Activated CD4-positive, alpha-beta T cell treated with anti-CD3 and anti-CD28 coated beads, Interleukin-2, amount 10 ng/mL, durations not matched to agents 7 days and 5 days (primary cell): ENCODE results near the gene EEIG1. TPM values are rescaled to one million over a fixed set of nuclear protein-coding genes. Genes with fewer than 3 reads are reported as not detected.

Experiments used
- CTCF ChIA-PET: fragments of 350-600 bp; sonication (Branson Sonifier 250); formaldehyde crosslinking; loops from one replicate; lab custom pipeline; 2021; ENCODE audit warnings: antibody characterized with exemption; lab: Charles Lee
- POLR2A ChIA-PET: fragments of 350-600 bp; sonication (Branson Sonifier 250); formaldehyde crosslinking; loops from one replicate; lab custom pipeline; 2021; ENCODE audit warnings: antibody characterized with exemption; lab: Charles Lee
- DNase-seq: peaks from one replicate; pipeline ENCODE4 v3.0.0-alpha.2; 2020
- H3K27ac Mint-ChIP-seq: one replicate; pipeline ENCODE4 v1.8.0; 2021; ENCODE audit warnings: mild to moderate bottlenecking, moderate library complexity, mixed read lengths
- H3K27me3 Mint-ChIP-seq: one replicate; pipeline ENCODE4 v1.8.0; 2021; ENCODE audit warnings: mixed read lengths
- H3K36me3 Mint-ChIP-seq: one replicate; pipeline ENCODE4 v1.8.0; 2021; ENCODE audit warnings: low read depth, mixed read lengths
- H3K4me1 Mint-ChIP-seq: one replicate; pipeline ENCODE4 v1.8.0; 2021; ENCODE audit warnings: mixed read lengths
- H3K4me3 Mint-ChIP-seq: one replicate; pipeline ENCODE4 v1.8.0; 2021; ENCODE audit warnings: mild to moderate bottlenecking, moderate library complexity, mixed read lengths
- H3K9me3 Mint-ChIP-seq: one replicate; pipeline ENCODE4 v1.8.0; 2021; ENCODE audit warnings: mixed read lengths
- total RNA-seq, 2 experiments: library from RNA; stranded (reverse); gene quantifications; one replicate each; pipeline ENCODE4 v1.2.3, GENCODE V29; 2021

The EEIG1 gene
- total RNA-seq, 2 experiments from 2014 or later: 412 to 477 TPM

DNA sequence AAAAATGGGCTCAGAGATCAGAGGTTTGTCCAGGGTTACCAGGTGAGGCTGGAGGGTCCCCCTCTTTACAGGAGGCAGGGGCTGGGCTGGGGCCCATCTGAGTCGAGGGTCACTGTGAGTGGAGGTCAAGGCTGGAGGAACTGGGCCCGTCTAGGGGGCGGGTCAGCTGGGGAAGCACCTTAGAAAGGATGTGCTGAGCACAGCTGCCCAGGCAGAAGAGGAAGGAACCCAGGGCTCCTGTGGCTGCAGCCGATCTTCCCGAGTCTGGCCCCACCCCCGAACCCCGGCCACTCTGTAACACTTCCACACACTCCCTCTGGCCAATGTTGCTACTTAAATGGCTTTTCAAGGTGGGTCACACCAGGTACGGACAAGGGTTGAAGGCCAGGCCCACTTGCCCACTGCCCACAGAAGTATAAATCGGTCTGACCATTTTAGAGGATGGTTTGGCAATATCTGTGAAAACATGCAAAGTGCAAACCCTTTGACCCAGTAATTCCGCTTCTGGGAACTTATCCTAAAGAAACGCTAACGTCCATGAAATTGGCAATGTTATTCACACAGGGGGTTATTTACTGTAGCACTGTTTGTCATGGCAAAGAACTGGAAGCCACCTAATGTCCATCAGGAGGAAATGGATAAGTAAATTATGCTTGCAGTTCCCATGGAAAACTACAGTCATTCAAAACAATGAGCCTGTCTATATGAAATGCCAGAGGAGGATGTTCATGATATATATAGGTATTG, 30.5 kb upstream of the EEIG1 start:
- no peak for DNase-seq
- H3K4me3 Mint-ChIP-seq: no peak overlapping the region
- peaks cover 5% of the 10 kb centered on the region for H3K9me3 Mint-ChIP-seq
- POLR2A ChIA-PET: no interaction called here
- CTCF ChIA-PET: interaction anchor here (1.0 to 1.3 kb wide), 2 partner anchors 9 to 16 kb away, joined by 3 to 4 read pairs; no protein-coding TSS in a partner anchor
- H3K27ac Mint-ChIP-seq: peak overlapping the region; percentile 41
- H3K36me3 Mint-ChIP-seq: peaks cover 14% of the 10 kb centered on the region
- no peaks in the 10 kb centered on the region for H3K27me3 Mint-ChIP-seq
- peaks cover 62% of the 10 kb centered on the region for H3K4me1 Mint-ChIP-seq

DNA sequence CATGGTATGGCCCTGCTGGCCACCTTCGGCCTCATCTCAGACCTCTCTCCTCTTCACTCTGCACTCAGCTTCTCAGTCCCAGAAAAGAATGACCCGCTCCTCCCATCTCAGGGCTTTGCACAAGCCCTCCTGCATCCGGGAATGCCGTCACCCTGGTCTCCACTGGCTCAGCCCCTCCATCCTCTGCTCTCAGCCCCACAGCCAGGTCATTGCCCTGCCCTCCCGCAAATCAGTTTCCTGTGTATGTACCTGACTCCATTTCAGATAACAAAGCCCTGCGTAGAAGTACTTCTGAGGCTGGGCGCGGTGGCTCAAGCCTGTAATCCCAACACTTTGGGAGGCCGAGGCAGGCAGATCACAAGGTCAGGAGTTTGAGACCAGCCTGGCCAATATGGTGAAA, 28.9 kb upstream of the EEIG1 start:
- CTCF ChIA-PET: interaction anchor here (0.7 kb wide), 1 partner anchor 59 kb away, joined by 3 read pairs; no protein-coding TSS in a partner anchor
- peaks cover 68% of the 10 kb centered on the region for H3K4me1 Mint-ChIP-seq
- POLR2A ChIA-PET: no interaction called here
- peak overlapping the region; percentile 84 for H3K27ac Mint-ChIP-seq
- no peak for DNase-seq
- no peak overlapping the region for H3K4me3 Mint-ChIP-seq
- H3K9me3 Mint-ChIP-seq: peaks cover 5% of the 10 kb centered on the region
- no peaks in the 10 kb centered on the region for H3K27me3 Mint-ChIP-seq
- peaks cover 14% of the 10 kb centered on the region for H3K36me3 Mint-ChIP-seq

- Mint-ChIP-seq H3K27ac (peak overlapping the region; percentile 96), H3K4me1 (peaks cover 73% of the 10 kb centered on the region), H3K4me3 (peak overlapping the region; percentile 71), H3K36me3 (peaks cover 14% of the 10 kb centered on the region), H3K9me3 (peaks cover 5% of the 10 kb centered on the region), H3K27me3 (no peaks in the 10 kb centered on the region)
- POLR2A ChIA-PET: no interaction called here
- CTCF ChIA-PET: interaction anchor here (0.9 kb wide), 1 partner anchor 9 kb away, joined by 11 read pairs; no protein-coding TSS in a partner anchor
- no peak for DNase-seq
These were observed 27.4 kb upstream of the EEIG1 start for GRCh38 chr9:128008171-128008570.

- H3K9me3 Mint-ChIP-seq: peaks cover 5% of the 10 kb centered on the region
- peak; percentile 93 for DNase-seq
- H3K27ac Mint-ChIP-seq: peak overlapping the region; percentile 96
- H3K36me3 Mint-ChIP-seq: peaks cover 14% of the 10 kb centered on the region
- peaks cover 74% of the 10 kb centered on the region for H3K4me1 Mint-ChIP-seq
- no peaks in the 10 kb centered on the region for H3K27me3 Mint-ChIP-seq
- CTCF ChIA-PET: interaction anchor here (0.9 to 1.5 kb wide), 2 partner anchors 9 to 64 kb away, joined by 3 to 11 read pairs; no protein-coding TSS in a partner anchor
- POLR2A ChIA-PET: no interaction called here
- peak overlapping the region; percentile 71 for H3K4me3 Mint-ChIP-seq
These were observed 26.9 kb upstream of the EEIG1 start for GRCh38 chr9:128007566-128008138.

- Mint-ChIP-seq H3K4me1 (peaks cover 65% of the 10 kb centered on the region), H3K27ac (peak overlapping the region; percentile 96), H3K4me3 (peak overlapping the region; percentile 41), H3K36me3 (peaks cover 14% of the 10 kb centered on the region), H3K9me3 (peaks cover 5% of the 10 kb centered on the region), H3K27me3 (no peaks in the 10 kb centered on the region)
- CTCF ChIA-PET: interaction anchor here (1.5 kb wide), 1 partner anchor 63 kb away, joined by 3 read pairs; no protein-coding TSS in a partner anchor
- no peak for DNase-seq
- POLR2A ChIA-PET: no interaction called here
These were observed 25.7 kb upstream of the EEIG1 start for GRCh38 chr9:128006332-128006996.

DNA sequence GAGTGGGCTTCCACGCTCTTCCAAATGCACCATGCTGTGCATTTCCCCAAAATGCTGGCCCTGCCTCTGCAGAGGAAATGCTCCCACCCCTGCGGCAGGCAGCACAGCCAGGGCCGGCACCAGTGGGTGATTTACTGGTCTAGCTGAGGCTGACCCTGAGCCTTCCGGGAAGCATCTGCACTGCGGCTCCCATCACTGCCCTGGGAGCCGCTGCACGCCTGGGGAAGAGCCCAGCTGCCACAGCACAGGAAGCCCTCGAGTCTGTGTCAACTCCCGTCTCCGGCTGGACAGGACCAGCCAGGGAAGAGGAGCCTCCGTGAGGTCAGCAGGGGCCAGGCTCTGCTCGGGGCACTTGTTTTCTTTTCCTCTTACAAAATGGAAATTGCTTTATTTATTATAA, 25.1 kb upstream of the EEIG1 start:
- Mint-ChIP-seq H3K27ac (peak overlapping the region; percentile 80), H3K9me3 (peaks cover 5% of the 10 kb centered on the region), H3K4me1 (peaks cover 60% of the 10 kb centered on the region), H3K4me3 (no peak overlapping the region), H3K36me3 (peaks cover 14% of the 10 kb centered on the region), H3K27me3 (no peaks in the 10 kb centered on the region)
- DNase-seq: no peak
- POLR2A ChIA-PET: interaction anchor here (0.5 kb wide), 1 partner anchor 19 kb away, joined by 4 read pairs; no protein-coding TSS in a partner anchor
- CTCF ChIA-PET: interaction anchor here (1.1 to 2.1 kb wide), 2 partner anchors 28 to 33 kb away, joined by 3 to 7 read pairs; no protein-coding TSS in a partner anchor

DNA sequence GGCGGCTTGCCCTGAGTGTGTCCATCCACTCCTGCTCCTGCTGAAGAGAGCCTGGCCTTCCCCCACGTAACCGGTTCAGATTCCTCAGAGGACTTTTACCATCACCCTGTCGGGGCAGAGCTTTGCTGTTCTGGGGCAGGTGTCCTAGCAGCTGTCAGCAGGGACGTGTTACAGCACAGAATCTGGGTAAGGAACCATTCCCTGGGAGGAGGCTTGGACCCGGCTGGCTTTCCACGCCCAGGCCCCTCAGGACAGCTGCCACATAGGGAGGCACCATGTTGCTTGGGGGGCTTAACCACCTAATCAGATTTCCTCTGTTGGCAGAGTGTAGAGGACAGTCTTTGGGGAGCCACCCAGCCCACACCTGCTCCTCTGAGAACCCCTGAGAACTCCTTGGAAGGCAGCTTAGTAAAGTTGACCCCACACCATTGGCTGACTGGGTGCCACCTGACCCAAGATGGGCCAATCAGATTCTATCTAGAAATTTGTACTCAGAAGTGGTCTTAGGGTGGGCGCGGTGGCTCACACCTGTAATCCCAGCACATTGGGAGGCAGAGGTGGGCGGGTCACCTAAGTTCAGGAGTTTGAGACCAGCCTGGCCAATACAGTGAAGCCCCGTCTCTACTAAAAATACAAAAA, 23.3 kb upstream of the EEIG1 start:
- H3K9me3 Mint-ChIP-seq: peaks cover 5% of the 10 kb centered on the region
- DNase-seq: no peak
- H3K4me1 Mint-ChIP-seq: peaks cover 51% of the 10 kb centered on the region
- no peak overlapping the region for H3K27ac Mint-ChIP-seq
- POLR2A ChIA-PET: no interaction called here
- H3K4me3 Mint-ChIP-seq: no peak overlapping the region
- CTCF ChIA-PET: interaction anchor here (1.2 to 2.3 kb wide), 4 partner anchors 13 to 49 kb away, joined by 4 to 8 read pairs (median 6); no protein-coding TSS in a partner anchor
- H3K27me3 Mint-ChIP-seq: no peaks in the 10 kb centered on the region
- peaks cover 15% of the 10 kb centered on the region for H3K36me3 Mint-ChIP-seq

DNA sequence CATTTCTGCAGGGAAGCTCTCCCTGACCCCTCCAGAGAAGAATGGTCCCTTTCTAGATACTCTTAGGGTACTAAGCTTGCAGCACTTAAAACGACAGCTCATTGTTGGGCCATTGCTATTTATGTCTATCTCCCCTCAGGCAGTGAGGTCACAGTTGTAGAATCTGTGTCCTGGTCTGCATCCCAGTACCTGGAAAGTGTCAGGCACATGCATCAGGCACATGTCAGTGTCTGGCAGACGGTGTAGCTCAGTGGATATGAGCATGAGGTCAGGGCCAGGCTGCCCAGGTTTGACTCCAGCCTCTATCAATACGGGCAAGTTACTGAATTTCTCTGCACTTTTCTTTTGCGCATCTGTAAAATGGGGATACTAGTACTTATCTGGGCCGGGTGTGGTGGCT, 22.2 kb upstream of the EEIG1 start:
- no peak overlapping the region for H3K27ac Mint-ChIP-seq
- H3K27me3 Mint-ChIP-seq: no peaks in the 10 kb centered on the region
- H3K4me1 Mint-ChIP-seq: peaks cover 40% of the 10 kb centered on the region
- ChIA-PET POLR2A (no interaction called here), CTCF (interaction anchor here (2.3 kb wide), 1 partner anchor 14 kb away, joined by 8 read pairs; no protein-coding TSS in a partner anchor)
- no peak overlapping the region for H3K4me3 Mint-ChIP-seq
- peaks cover 6% of the 10 kb centered on the region for H3K36me3 Mint-ChIP-seq
- no peak for DNase-seq
- H3K9me3 Mint-ChIP-seq: peaks cover 2% of the 10 kb centered on the region

DNA sequence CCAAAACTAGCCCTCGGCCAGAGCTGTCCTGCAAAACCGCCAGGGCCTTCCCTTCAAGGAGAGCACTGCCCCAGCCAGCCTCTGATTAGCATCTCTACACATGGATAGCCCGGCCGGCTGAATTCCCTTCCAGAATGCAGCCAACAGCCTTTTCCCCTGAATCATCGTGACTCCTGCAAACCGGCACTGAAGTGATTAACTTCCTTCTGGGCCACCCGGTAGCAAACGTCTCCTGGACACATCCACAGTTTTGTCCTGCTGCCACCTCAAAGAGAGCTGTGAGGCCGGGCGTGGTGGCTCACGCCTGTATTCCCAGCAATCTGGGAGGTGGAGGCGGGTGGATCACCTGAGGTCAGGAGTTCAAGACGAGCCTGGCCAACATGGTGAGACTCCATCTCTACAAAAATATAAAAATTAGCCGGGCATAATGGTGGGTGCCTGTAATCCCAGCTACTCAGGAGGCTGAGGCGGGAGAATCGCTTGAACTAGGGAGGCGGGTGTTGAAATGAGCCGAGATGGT, 21.1 kb upstream of the EEIG1 start:
- H3K27me3 Mint-ChIP-seq: no peaks in the 10 kb centered on the region
- ChIA-PET POLR2A (no interaction called here), CTCF (interaction anchor here (0.6 to 1.3 kb wide), 2 partner anchors 59 to 700 kb away, joined by 3 to 4 read pairs; partner anchors contain the start of gene PKN3)
- DNase-seq: no peak
- H3K27ac Mint-ChIP-seq: no peak overlapping the region
- H3K4me1 Mint-ChIP-seq: peaks cover 32% of the 10 kb centered on the region
- no peaks in the 10 kb centered on the region for H3K9me3 Mint-ChIP-seq
- peaks cover 4% of the 10 kb centered on the region for H3K36me3 Mint-ChIP-seq
- H3K4me3 Mint-ChIP-seq: no peak overlapping the region

DNA sequence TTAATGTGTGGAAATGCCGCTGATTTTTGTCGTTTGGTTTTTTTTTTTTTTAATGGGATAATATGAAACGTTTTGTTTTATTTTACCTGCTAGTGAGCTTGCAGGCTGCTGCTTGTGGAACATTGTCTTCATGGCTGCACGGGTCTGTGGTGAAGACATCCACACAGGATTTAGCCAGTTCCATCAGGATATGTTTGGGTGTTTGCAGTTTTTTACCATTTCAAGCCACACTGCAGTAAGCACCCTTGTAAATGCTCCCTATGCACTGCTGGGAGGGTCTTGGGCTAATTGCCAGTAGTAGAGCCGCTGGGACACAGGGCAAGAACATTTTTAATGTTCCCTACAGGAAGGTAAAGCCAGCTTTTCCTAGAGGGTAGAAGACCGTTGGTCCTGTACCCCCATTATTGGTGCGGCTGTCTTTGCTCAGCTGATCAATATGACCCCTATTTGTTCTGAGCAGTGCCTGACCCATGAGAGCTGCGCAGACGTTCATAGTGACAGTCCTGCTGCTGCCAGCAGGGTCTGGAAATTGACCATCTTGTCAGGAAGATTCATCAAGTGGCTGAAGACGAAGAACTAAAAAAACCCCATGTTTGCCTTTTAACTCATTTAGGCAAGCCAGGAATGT, 20.5 kb upstream of the EEIG1 start:
- Mint-ChIP-seq H3K4me3 (no peak overlapping the region), H3K27me3 (no peaks in the 10 kb centered on the region), H3K27ac (no peak overlapping the region), H3K4me1 (peaks cover 27% of the 10 kb centered on the region), H3K9me3 (no peaks in the 10 kb centered on the region), H3K36me3 (peaks cover 4% of the 10 kb centered on the region)
- ChIA-PET POLR2A (no interaction called here), CTCF (interaction anchor here (1.3 kb wide), 1 partner anchor 59 kb away, joined by 4 read pairs; no protein-coding TSS in a partner anchor)
- DNase-seq: no peak

DNA sequence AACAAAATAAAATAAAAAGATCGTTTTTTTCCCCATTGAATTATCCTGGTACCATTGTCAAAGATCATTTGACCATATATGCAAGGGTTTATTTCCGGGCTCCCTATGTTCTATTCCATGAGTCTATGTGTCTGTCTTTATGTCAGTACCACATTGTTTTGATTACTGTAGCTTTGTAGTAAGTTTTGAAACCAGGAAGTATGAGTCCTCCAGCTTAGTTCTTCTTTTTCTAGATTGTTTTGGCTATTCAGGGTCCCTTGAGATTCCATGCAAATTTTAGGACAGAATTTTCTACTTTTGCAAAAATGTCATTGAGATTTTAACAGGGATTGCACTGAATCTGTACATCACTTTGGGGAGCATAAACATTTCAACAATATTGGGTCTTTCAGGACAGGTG, 18.7 kb upstream of the EEIG1 start:
- POLR2A ChIA-PET: no interaction called here

More for the DNA sequence above, 18.7 kb upstream of the EEIG1 start:
- H3K9me3 Mint-ChIP-seq: no peaks in the 10 kb centered on the region
- CTCF ChIA-PET: interaction anchor here (0.7 to 1.8 kb wide), 5 partner anchors 17 to 57 kb away, joined by 3 to 8 read pairs (median 4); no protein-coding TSS in a partner anchor
- peaks cover 4% of the 10 kb centered on the region for H3K36me3 Mint-ChIP-seq
- no peak for DNase-seq
- no peak overlapping the region for H3K27ac Mint-ChIP-seq
- H3K4me3 Mint-ChIP-seq: no peak overlapping the region
- H3K27me3 Mint-ChIP-seq: no peaks in the 10 kb centered on the region
- peaks cover 16% of the 10 kb centered on the region for H3K4me1 Mint-ChIP-seq
